SK-N-SH (cell line): ENCODE data around the gene IQSEC1. TPM values are rescaled to one million over a fixed set of nuclear protein-coding genes. Genes with fewer than 3 reads are reported as not detected.
A peak's percentile ranks its signal among the peaks of the same experiment; 100 is the strongest.

Experiments used
- CTCF ChIA-PET: fragments of 300-600, 350-600 bp; formaldehyde crosslinking; extraction: SDS; loops from one replicate; lab custom pipeline; 2021; lab: Yijun Ruan, JAX
- POLR2A ChIA-PET: fragments of 350-600 bp; sonication (Branson Sonifier 250); formaldehyde crosslinking; extraction: SDS; loops from one replicate; lab custom pipeline; 2020; ENCODE audit warnings: antibody characterized with exemption, inconsistent platforms; lab: Yijun Ruan, JAX
- DNase-seq: peaks from one replicate; pipeline ENCODE4 v3.0.0; 2012
- H2AFZ ChIP-seq: fragments of 200-600 bp; sonication (generic); 2 replicates; pipeline ENCODE4 v1.8.1; 2016; ENCODE audit warnings: antibody characterized with exemption, mild to moderate bottlenecking, low read depth
- H3F3A ChIP-seq: fragments of 200-600 bp; sonication (generic); replicated peaks from 2 replicates; pipeline ENCODE3; 2016; ENCODE audit warnings: antibody characterized with exemption, mild to moderate bottlenecking; ENCODE audit not compliant: insufficient read depth
- H3K27ac ChIP-seq, 2 experiments: fragments of 200-500 bp in 1 of 2; fragments of 200-600 bp in 1 of 2; sonication (Bioruptor generic) in 1 of 2; sonication (generic), shearing (Covaris generic) in 1 of 2; 2 replicates each; pipeline versions ENCODE4 v1.5.1 to v1.6.1; 2014 to 2016; ENCODE audit warnings: low read depth in 2 of 2, inconsistent platforms in 1 of 2, low read length in 1 of 2, mild to moderate bottlenecking in 1 of 2, mixed read lengths in 1 of 2
- H3K27me3 ChIP-seq: fragments of 200-600 bp; sonication (generic), shearing (Covaris generic); 2 replicates; pipeline ENCODE4 v1.6.1; 2016; ENCODE audit warnings: mixed run types; ENCODE audit not compliant: insufficient read depth
- H3K36me3 ChIP-seq, 2 experiments: fragments of 200-500 bp in 1 of 2; fragments of 200-600 bp in 1 of 2; sonication (Bioruptor generic) in 1 of 2; sonication (generic) in 1 of 2; replicated peaks in 1 of 2; 2 replicates each; pipeline versions ENCODE3 to v1.5.1; 2014 to 2016; ENCODE audit warnings: low read length in 1 of 2, mild to moderate bottlenecking in 1 of 2; ENCODE audit not compliant: insufficient read depth in 2 of 2, control insufficient read depth in 1 of 2
- H3K4me1 ChIP-seq, 2 experiments: fragments of 200-500 bp in 1 of 2; fragments of 200-600 bp in 1 of 2; sonication (Bioruptor generic) in 1 of 2; sonication (generic), shearing (Covaris generic) in 1 of 2; 2 replicates each; pipeline versions ENCODE4 v1.5.1 to v1.6.1; 2014 to 2016; ENCODE audit warnings: low read depth in 1 of 2, low read length in 1 of 2, mixed run types in 1 of 2; ENCODE audit not compliant: insufficient read depth in 2 of 2, control insufficient read depth in 1 of 2
- H3K4me2 ChIP-seq: fragments of 200-600 bp; sonication (generic), shearing (Covaris generic); 2 replicates; pipeline ENCODE4 v1.6.1; 2017; ENCODE audit warnings: mixed run types
- H3K4me3 ChIP-seq, 2 experiments: fragments of 200-500 bp in 1 of 2; fragments of 200-600 bp in 1 of 2; sonication (Bioruptor generic) in 1 of 2; sonication (generic), shearing (Covaris generic) in 1 of 2; 2 replicates each; pipeline versions ENCODE4 v1.5.1 to v1.8.1; 2014 to 2016; ENCODE audit warnings: low read depth in 2 of 2, inconsistent platforms in 1 of 2, low read length in 1 of 2, mild to moderate bottlenecking in 1 of 2, mixed read lengths in 1 of 2, moderate library complexity in 1 of 2
- H3K79me2 ChIP-seq: fragments of 200-600 bp; sonication (generic); 2 replicates; pipeline ENCODE4 v1.8.1; 2017; ENCODE audit warnings: mild to moderate bottlenecking; ENCODE audit not compliant: insufficient read depth
- H3K9ac ChIP-seq: fragments of 200-600 bp; sonication (generic); 2 replicates; pipeline ENCODE4 v1.6.1; 2017; ENCODE audit warnings: mixed run types
- H3K9me2 ChIP-seq: fragments of 200-600 bp; sonication (generic); 2 replicates; pipeline ENCODE4 v1.6.1; 2017; ENCODE audit warnings: mixed run types
- H3K9me3 ChIP-seq: fragments of 200-600 bp; sonication (generic); 2 replicates; pipeline ENCODE4 v1.6.1; 2017; ENCODE audit warnings: mixed run types, mild to moderate bottlenecking, moderate library complexity
- H4K20me1 ChIP-seq: fragments of 200-600 bp; sonication (generic); 2 replicates; pipeline ENCODE4 v1.6.1; 2017; ENCODE audit warnings: mild to moderate bottlenecking, mixed run types; ENCODE audit not compliant: insufficient read depth
- CHD2 ChIP-seq: fragments of 150-350 bp; IDR thresholded peaks from 2 replicates; pipeline ENCODE4 v1.6.1; 2018; ENCODE audit warnings: low read length; ENCODE audit not compliant: partially characterized antibody
- EZH2phosphoT487 ChIP-seq: fragments of 200-600 bp; sonication (generic); IDR thresholded peaks from 2 replicates; pipeline ENCODE4 v1.6.1; 2017; ENCODE audit warnings: low read depth, mixed run types, mild to moderate bottlenecking, antibody characterized with exemption, moderate library complexity, borderline replicate concordance
- FOSL2 ChIP-seq: IDR thresholded peaks from 2 replicates; pipeline ENCODE4 v1.4.0; 2012; ENCODE audit warnings: low read depth, mild to moderate bottlenecking, moderate library complexity, borderline replicate concordance
- FOXM1 ChIP-seq: IDR thresholded peaks from 2 replicates; pipeline ENCODE4 v1.4.0; 2012; ENCODE audit warnings: low read depth, mild to moderate bottlenecking
- GATA2 ChIP-seq: sonication (generic); formaldehyde crosslinking; IDR thresholded peaks from 2 replicates; pipeline ENCODE4 v1.5.0; 2020; ENCODE audit warnings: mild to moderate bottlenecking, missing genetic modification reagents
- JUND ChIP-seq: IDR thresholded peaks from 2 replicates; pipeline ENCODE4 v1.4.0; 2012
- RAD21 ChIP-seq: IDR thresholded peaks from 2 replicates; pipeline ENCODE4 v1.6.1; 2012; ENCODE audit warnings: mild to moderate bottlenecking, low read length
- RXRA ChIP-seq: IDR thresholded peaks from 2 replicates; pipeline ENCODE4 v1.4.0; 2012; ENCODE audit warnings: low read depth, mild to moderate bottlenecking, borderline replicate concordance
- TCF12 ChIP-seq: IDR thresholded peaks from 2 replicates; pipeline ENCODE4 v1.4.0; 2012
- TEAD4 ChIP-seq: IDR thresholded peaks from 2 replicates; pipeline ENCODE4 v1.4.0; 2012; ENCODE audit warnings: mild to moderate bottlenecking, borderline replicate concordance; ENCODE audit not compliant: insufficient read depth
- YY1 ChIP-seq: IDR thresholded peaks from 2 replicates; pipeline ENCODE4 v1.4.0; 2012; ENCODE audit warnings: low read depth, mild to moderate bottlenecking
- WGBS: methylation state at CpG from one replicate; pipeline ENCODE4 v1.1.6; 2017; ENCODE audit warnings: low lambda C conversion rate; 5-methylcytosine and 5-hydroxymethylcytosine counted together
- polyA plus RNA-seq, 3 experiments: library from polyadenylated mRNA; depleted of rRNA; stranded (reverse); fragments of >200 nt; gene quantifications; 2 replicates each; pipeline ENCODE4 v1.2.3, GENCODE V29; 2012
- TF ChIP-seq, protein P1 (sequence below): fragments of 200-600 bp; sonication (generic); IDR thresholded peaks from 2 replicates; pipeline ENCODE4 v1.6.1; 2017; ENCODE audit warnings: antibody characterized with exemption, mild to moderate bottlenecking, moderate library complexity
- TF ChIP-seq, protein P2 (sequence below): fragments of 150-350 bp; IDR thresholded peaks from 2 replicates; pipeline ENCODE4 v1.6.1; 2016; ENCODE audit warnings: mild to moderate bottlenecking, low read depth, low read length
- TF ChIP-seq, protein P3 (sequence below): IDR thresholded peaks from 2 replicates; pipeline ENCODE4 v1.4.0; 2012; ENCODE audit warnings: low read depth, borderline replicate concordance
- TF ChIP-seq, protein P4 (sequence below): IDR thresholded peaks from 2 replicates; pipeline ENCODE4; 2012
- TF ChIP-seq, protein P5 (sequence below): fragments of 150-350 bp; IDR thresholded peaks from 2 replicates; pipeline ENCODE4 v1.6.1; 2017; ENCODE audit warnings: antibody characterized with exemption, low read length, low read depth, borderline replicate concordance

Gene IQSEC1
- polyA plus RNA-seq, 1 of the 3 experiments (the other 2 are of a cell fraction) = 6.2 TPM

DNA sequence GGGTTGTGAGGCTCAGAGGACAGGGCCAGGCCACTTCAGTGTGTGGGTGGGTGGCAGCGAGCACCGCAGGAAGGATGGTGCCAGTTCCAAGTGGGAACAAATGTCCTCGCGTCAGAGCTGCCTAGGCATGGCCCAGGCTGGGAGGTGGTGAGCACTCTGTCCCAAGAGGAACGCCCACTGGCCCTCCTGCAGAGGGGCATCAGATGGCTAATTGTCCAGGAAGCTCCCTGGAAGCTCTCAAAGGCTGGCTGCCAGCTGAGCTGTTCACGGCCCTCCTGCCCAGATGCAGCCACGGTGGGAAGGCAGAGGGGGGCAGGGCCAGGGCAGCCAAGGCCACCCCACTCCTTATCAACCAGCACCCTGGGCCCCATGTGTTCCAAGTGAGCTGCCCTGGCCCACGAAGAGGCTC is 55.2 kb downstream of the IQSEC1 start (continued):
- TF ChIP-seq, protein P1, sequence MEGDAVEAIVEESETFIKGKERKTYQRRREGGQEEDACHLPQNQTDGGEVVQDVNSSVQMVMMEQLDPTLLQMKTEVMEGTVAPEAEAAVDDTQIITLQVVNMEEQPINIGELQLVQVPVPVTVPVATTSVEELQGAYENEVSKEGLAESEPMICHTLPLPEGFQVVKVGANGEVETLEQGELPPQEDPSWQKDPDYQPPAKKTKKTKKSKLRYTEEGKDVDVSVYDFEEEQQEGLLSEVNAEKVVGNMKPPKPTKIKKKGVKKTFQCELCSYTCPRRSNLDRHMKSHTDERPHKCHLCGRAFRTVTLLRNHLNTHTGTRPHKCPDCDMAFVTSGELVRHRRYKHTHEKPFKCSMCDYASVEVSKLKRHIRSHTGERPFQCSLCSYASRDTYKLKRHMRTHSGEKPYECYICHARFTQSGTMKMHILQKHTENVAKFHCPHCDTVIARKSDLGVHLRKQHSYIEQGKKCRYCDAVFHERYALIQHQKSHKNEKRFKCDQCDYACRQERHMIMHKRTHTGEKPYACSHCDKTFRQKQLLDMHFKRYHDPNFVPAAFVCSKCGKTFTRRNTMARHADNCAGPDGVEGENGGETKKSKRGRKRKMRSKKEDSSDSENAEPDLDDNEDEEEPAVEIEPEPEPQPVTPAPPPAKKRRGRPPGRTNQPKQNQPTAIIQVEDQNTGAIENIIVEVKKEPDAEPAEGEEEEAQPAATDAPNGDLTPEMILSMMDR = no peak
- TF ChIP-seq, all 33 proteins: peak for 6

DNA sequence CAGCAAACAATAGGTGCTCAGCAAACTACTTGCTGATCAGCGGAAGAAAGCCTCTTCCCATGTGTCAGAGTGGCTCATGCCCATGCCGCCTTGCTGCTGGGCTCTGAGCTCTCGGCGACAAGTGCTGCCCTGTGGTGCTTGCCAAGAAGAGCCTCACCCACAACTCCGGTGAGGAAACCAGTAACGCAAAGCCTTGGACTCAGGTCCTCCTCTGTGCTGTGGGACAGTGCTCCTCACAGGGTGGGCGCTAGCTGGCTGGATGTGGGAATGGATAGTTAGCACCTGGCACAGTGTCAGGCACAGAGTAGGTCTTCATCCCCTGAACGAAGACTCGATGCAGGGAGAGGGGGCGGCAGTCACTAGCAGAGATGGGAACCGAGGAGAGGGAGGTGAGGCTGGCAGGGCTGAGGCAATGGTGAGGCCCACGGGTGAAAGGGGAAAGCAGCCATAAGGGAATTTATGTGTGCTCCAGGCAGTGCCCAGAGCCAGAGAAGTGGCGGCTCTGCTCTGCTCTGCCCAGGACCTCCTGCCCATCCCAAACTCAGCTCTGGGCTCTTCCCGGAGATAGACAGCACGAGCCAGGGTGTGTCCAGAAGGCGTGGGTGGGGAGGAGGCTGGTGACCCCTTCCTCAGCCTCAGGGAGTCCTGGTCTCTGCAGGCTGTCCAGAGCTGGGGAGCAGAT is 55.7 kb downstream of the IQSEC1 start:
- no peaks in the 10 kb centered on the region for H3K27me3 ChIP-seq
- 90% methylated on average over 11 of the region's 16 CpGs for WGBS
- no peak overlapping the region for H3K9ac ChIP-seq
- no peak overlapping the region for H3K4me3 ChIP-seq
- no peaks in the 10 kb centered on the region for H4K20me1 ChIP-seq
- peaks cover 24 to 89% of the 10 kb centered on the region in 2 experiments for H3K4me1 ChIP-seq
- H3K9me3 ChIP-seq = no peaks in the 10 kb centered on the region
- no peak for DNase-seq
- ChIA-PET CTCF (interaction anchor here (0.6 to 2.0 kb wide), 7 partner anchors 22 to 122 kb away, joined by 3 to 10 read pairs (median 4); no protein-coding TSS in a partner anchor), POLR2A (interaction anchor here (0.7 to 1.0 kb wide), 3 partner anchors 13 to 72 kb away, joined by 3 read pairs; no protein-coding TSS in a partner anchor)
- TF ChIP-seq RAD21 (no peak), FOSL2 (no peak), FOXM1 (no peak), EZH2phosphoT487 (no peak), TEAD4 (no peak), GATA2 (CRISPR knock-in tag) (no peak), CHD2 (no peak), JUND (no peak), YY1 (no peak), RXRA (no peak), TCF12 (no peak)
- TF ChIP-seq, protein P1 = no peak
- TF ChIP-seq, protein P2, sequence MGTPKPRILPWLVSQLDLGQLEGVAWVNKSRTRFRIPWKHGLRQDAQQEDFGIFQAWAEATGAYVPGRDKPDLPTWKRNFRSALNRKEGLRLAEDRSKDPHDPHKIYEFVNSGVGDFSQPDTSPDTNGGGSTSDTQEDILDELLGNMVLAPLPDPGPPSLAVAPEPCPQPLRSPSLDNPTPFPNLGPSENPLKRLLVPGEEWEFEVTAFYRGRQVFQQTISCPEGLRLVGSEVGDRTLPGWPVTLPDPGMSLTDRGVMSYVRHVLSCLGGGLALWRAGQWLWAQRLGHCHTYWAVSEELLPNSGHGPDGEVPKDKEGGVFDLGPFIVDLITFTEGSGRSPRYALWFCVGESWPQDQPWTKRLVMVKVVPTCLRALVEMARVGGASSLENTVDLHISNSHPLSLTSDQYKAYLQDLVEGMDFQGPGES = no peak
- TF ChIP-seq, protein P3, sequence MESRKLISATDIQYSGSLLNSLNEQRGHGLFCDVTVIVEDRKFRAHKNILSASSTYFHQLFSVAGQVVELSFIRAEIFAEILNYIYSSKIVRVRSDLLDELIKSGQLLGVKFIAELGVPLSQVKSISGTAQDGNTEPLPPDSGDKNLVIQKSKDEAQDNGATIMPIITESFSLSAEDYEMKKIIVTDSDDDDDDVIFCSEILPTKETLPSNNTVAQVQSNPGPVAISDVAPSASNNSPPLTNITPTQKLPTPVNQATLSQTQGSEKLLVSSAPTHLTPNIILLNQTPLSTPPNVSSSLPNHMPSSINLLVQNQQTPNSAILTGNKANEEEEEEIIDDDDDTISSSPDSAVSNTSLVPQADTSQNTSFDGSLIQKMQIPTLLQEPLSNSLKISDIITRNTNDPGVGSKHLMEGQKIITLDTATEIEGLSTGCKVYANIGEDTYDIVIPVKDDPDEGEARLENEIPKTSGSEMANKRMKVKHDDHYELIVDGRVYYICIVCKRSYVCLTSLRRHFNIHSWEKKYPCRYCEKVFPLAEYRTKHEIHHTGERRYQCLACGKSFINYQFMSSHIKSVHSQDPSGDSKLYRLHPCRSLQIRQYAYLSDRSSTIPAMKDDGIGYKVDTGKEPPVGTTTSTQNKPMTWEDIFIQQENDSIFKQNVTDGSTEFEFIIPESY = no peak
- TF ChIP-seq, protein P4, sequence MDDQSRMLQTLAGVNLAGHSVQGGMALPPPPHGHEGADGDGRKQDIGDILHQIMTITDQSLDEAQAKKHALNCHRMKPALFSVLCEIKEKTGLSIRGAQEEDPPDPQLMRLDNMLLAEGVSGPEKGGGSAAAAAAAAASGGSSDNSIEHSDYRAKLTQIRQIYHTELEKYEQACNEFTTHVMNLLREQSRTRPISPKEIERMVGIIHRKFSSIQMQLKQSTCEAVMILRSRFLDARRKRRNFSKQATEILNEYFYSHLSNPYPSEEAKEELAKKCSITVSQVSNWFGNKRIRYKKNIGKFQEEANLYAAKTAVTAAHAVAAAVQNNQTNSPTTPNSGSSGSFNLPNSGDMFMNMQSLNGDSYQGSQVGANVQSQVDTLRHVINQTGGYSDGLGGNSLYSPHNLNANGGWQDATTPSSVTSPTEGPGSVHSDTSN = no peak
- TF ChIP-seq, protein P5, sequence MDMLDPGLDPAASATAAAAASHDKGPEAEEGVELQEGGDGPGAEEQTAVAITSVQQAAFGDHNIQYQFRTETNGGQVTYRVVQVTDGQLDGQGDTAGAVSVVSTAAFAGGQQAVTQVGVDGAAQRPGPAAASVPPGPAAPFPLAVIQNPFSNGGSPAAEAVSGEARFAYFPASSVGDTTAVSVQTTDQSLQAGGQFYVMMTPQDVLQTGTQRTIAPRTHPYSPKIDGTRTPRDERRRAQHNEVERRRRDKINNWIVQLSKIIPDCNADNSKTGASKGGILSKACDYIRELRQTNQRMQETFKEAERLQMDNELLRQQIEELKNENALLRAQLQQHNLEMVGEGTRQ = no peak
- 0 out of 2 replicates have a peak overlapping the region, but pooled peaks have one; percentile 29 for H2AFZ ChIP-seq
- no peaks in the 10 kb centered on the region for H3F3A ChIP-seq
- peak overlapping the region in 1 of 2 experiments; percentile 94; a peak in 2 of 4 replicates for H3K27ac ChIP-seq
- no peaks in the 10 kb centered on the region for H3K36me3 ChIP-seq
- no peaks in the 10 kb centered on the region for H3K9me2 ChIP-seq
- no peaks in the 10 kb centered on the region for H3K79me2 ChIP-seq
- peak overlapping the region; percentile 72; the same call in 1 of the 2 replicates for H3K4me2 ChIP-seq
